Middle frontal gyrus (tissue), 1 donor: ENCODE results near the gene DCTN1.
A peak's percentile ranks its signal among the peaks of the same experiment; 100 is the strongest.

Experiments used
- DNase-seq: peaks from one replicate; pipeline ENCODE4 v3.0.0-alpha.2; 2015; ENCODE audit warnings: low spot score; ENCODE audit errors: extremely low spot score

Gene DCTN1

GRCh38 chr2:74414441-74414840 is 34.3 kb upstream of the DCTN1 start:
- DNase-seq: no peak

GRCh38 chr2:74413001-74413698 is 33.0 kb upstream of the DCTN1 start:
- DNase-seq: no peak

DNA sequence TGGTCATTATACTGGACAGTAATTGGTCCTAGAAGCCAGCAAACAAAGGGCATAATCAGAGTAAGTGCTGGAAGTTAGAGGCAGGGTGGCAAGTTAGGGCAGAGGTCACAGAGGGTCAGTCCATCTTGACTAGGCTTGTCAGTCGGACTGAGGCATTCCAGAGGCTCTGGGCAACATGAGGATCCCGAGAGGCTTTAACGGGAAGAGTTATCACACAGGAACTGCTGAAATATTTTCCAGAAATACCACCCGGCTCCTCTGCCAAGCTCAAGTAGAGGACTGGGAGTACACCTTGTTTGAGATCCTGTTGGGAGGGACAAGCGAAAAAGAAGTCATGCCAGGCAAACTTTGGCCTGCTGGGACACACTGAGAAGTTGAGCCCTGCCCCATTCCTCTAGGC is 27.6 kb upstream of the DCTN1 start:
- no peak for DNase-seq

DNA sequence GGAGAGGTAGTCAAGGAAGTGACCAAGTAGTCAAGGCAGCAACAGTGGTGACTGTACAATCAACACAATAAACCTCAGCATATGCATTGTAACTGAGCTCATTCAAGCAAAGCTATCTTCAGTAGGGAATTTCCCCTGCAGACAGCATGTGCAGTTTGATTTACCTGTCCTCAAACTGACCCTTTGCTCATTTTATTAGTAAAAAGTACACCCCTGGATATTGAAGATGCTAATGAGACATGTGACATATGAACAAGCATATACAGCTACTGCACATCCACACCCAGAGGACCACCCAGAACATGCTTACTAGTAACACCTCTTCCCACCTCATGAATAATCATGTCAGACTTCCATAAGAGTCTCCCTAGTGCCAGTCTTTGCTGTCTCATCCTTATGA is 25.9 kb upstream of the DCTN1 start:
- no peak for DNase-seq

- no peak for DNase-seq
Observed at GRCh38 chr2:74401891-74402290, 21.8 kb upstream of the DCTN1 start.

DNA sequence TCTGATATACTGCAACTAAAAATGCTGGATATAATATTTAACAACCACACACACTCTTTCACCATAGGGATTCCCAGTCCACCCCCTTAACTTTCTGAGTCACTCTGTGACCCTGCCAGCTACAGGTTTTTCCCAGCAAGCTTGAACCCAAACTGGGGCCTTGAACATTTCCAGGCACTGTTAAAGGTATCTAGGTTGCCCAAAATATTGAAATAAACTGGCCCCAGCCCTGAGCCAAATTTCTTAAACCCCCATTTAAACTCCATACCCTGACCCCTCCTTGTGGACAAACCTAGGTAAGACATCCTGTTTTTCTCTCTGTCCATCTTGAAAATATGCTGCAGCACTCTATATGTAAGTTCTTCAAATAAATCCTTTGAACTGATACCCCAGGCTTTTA is 19.7 kb upstream of the DCTN1 start:
- DNase-seq: no peak

DNA sequence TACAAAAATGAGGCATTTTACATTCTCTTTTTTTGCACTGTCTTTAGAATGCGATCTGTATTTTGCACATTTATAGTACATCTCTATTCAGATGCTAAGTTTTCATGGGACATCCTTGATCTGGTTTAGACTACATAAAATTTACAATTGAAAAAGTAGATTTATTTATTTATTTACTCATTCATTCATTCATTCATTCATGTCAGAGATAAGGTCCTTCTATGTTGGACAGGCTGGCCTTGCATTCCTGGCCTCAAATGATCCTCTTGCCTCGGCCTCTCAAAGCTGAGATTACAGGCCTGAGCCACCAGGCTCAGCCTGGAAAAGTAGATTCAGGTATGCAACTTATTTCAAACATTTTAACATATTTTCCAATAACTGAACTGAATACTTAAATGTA is 16.0 kb upstream of the DCTN1 start:
- DNase-seq: no peak

DNA sequence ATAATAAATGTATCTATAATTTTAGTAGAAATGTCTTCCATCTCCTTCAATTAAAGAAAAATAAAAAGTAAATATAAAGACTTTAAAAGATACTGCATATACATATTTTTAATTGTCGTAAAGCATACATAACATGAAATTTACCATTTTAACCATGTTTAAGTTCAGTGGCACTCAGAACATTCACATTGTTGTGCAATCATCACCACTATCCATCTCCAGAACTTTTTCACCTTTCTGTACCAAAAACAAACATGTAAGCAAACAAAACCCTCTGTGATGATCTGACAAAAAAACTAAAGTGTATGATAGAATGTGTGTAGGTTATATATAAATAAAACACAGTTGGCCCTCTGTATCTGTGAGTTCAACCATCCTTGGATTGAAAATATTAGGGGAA is 13.4 kb upstream of the DCTN1 start:
- DNase-seq: no peak

- DNase-seq: no peak
Observed at GRCh38 chr2:74392449-74392743, 12.3 kb upstream of the DCTN1 start.

- DNase-seq: peak; percentile 92
Observed at GRCh38 chr2:74391580-74392448, 11.7 kb upstream of the DCTN1 start.

GRCh38 chr2:74391209-74391579 is 11.1 kb upstream of the DCTN1 start:
- no peak for DNase-seq

DNA sequence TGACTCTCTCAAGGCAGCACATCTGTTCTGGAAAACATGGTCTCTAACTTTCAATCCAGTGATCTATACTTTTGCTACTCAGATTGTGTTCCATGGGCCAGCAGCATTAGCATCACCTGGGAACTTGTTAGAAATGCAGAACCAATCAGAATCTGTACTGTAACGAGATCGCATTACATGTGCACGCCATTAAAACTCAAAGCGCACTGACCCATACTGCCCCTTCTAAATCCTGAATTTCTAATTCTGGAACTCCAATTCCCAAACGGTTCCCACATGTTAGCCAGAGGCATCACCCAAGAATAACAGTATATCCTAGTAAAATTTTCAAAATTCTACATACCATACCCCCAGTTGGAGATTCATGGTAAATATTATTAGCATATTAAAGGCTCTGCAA is 10.5 kb upstream of the DCTN1 start:
- no peak for DNase-seq

DNA sequence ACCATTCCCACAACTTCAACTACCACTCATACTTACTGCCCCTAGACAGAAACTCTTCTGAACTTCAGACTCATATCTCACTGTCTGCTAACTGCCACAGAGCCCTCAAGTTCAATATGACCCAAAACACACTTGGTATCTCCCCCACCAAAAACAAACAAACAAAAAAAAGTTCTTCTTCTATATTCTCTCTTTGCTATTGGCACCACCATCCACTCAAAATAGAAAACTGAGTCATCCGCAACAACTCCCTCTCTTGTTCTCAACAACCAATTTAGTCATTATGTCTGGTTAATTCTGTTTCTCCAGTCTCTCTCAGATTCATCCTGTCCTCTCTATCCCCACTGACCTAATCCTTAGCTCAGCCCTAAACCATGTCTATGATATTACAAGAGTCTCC is 7.2 kb upstream of the DCTN1 start:
- no peak for DNase-seq

DNA sequence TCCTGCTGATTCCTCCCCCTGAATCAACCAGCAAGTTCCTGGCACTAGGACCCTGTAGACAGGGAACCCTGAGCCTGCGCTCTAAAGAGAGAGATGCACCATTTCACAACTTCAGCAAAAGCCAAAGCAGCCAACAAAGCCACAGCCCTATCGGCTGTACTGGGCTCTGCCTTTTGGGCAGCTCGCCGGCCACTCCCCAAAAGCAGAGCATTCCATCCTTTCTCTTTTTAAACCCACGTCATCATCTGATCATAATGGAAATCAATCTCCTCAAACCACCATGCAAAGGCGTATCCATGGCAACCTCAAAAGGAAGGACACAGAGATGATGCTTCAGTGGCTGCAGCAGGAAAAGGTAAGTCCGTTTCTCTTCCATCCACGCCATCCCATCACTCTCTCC is 5.3 kb upstream of the DCTN1 start:
- peak; percentile 79 for DNase-seq

DNA sequence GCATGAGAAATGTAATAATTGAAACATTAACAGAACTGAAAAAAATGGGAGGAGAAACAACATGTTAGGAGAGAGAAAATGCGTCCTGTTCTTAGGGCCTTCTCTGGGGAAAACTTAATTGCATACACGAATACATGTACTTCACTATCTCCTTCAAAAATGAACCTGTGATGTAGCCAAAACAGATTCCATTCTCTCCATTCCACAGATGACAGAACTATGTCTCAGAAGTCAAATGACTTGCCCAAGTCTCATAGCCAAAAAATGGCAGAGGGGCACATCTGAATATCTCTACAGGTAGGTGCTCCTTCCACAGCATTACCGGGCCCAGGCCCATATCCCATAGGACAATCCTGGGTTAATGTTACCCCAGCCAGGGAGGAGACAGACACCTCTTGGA is 3.9 kb upstream of the DCTN1 start:
- no peak for DNase-seq

- DNase-seq: no peak
Observed at GRCh38 chr2:74383254-74383653, 3.1 kb upstream of the DCTN1 start.

GRCh38 chr2:74381751-74382150 is 1.6 kb upstream of the DCTN1 start:
- DNase-seq: no peak

DNA sequence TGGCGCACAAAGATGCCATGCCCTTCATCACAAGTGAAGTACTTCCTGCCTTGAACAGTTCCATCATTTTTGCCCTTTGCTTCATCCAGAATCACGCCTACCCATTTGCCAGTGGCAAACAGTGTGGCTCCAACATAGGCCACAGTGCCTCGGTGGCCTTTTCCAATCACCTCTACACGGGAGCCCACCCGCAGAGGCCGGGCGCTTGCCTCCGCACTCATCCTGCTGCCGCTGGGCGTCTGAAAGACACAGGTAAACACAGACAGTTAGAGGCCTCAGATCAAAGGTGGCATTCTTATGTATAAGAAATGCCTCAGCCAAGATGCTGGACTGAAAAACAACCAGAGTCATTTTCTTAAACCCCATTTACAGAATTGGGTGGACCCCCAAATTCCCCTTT is 2.1 kb downstream of the DCTN1 start:
- DNase-seq: no peak

- no peak for DNase-seq
Observed at GRCh38 chr2:74375838-74376237, 4.3 kb downstream of the DCTN1 start.

DNA sequence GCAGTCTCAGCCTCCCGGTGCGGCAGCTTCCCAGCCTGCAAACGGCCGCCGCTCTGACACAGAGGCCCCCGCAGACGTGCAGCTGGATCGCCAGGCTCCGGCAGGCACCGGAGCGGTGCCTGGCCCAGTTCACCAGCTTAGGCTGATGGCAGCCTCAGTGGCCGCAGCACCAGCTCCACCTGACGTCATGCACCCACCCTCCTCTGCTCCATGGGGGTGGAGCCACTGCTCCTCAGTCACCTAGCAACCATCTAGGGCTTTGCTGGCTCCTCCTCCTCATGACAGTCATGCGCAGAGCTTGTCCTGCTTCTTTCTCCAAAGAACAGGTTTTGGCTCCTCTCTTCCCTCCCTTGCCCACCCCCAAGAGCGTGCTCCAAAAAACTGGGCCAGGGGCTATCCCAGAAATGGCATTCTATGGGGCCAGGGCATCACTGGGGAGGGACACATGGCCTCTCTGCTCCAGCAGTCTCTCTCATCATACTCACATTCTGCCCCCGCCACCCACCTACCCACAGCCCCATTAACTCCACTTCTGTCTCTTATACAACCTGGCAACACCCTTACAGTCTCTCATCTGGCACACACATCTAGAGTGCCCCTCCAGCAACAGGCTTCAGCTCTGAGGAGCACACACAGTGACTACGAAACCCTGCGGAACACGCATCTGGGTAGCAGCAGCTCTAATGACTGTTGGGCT is 5.5 kb downstream of the DCTN1 start:
- DNase-seq: peak; percentile 87

DNA sequence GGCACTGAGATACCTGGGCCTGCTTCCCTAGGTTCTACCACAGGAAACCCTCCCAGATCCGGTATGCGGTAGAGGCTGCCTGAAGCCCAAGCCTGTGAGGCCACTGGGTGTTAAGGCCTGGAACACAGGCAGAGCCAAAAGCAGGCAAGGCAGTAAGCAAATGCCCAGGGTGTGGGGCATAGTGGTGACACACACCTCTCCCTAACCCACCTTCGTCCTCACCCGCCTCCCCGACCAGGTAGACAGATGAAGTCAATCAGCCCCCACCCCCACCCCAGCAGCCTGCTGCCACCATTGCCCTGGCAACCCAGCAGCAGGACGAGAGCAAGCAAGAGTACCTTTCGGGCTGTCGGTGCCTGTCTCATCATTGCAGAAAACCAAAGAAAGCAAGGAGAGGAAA is 6.1 kb downstream of the DCTN1 start:
- DNase-seq: no peak

GRCh38 chr2:74373221-74373676 is 6.9 kb downstream of the DCTN1 start:
- DNase-seq: no peak

GRCh38 chr2:74372674-74373073 is 7.4 kb downstream of the DCTN1 start:
- no peak for DNase-seq
